ENCODE measurements around the gene MAPKAPK2. TPM values are rescaled to one million over a fixed set of nuclear protein-coding genes. Genes with fewer than 3 reads are reported as not detected.

The MAPKAPK2 gene
- total RNA-seq, 1 donor from 2014 or later = 87.9 TPM

DNA sequence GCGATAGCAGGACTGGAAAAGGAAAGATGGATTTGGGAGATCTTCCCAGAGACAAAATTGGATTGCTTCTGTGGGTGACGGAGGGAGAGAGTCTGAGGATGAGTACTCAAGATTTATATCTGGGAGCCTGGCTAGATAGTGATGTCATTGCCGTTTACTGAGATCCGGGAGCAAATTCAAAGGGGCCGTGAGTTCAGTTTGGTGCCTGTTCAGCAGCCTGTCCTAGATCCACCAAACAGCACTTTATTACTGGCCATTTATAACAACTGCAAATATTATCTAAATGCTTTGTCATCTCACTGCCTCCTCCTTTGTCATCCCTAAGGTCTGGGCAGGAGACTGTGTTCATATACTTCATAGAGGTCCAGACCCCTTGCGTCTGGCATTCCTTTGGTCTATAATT lies 29.2 kb downstream of the MAPKAPK2 start:
- Mint-ChIP-seq H3K9me3 (ENCODE audit: low read depth) (no peaks in the 10 kb centered on the region), H3K27ac (ENCODE audit: unreplicated experiment) (peak overlapping the region; percentile 67), H3K27me3 (ENCODE audit: low read depth) (no peaks in the 10 kb centered on the region), H3K4me1 (ENCODE audit: low read depth) (peaks cover 57% of the 10 kb centered on the region), H3K36me3 (ENCODE audit: low read depth) (no peaks in the 10 kb centered on the region), H3K4me3 (ENCODE audit: unreplicated experiment) (no peak overlapping the region)
- TF ChIP-seq, protein P1, sequence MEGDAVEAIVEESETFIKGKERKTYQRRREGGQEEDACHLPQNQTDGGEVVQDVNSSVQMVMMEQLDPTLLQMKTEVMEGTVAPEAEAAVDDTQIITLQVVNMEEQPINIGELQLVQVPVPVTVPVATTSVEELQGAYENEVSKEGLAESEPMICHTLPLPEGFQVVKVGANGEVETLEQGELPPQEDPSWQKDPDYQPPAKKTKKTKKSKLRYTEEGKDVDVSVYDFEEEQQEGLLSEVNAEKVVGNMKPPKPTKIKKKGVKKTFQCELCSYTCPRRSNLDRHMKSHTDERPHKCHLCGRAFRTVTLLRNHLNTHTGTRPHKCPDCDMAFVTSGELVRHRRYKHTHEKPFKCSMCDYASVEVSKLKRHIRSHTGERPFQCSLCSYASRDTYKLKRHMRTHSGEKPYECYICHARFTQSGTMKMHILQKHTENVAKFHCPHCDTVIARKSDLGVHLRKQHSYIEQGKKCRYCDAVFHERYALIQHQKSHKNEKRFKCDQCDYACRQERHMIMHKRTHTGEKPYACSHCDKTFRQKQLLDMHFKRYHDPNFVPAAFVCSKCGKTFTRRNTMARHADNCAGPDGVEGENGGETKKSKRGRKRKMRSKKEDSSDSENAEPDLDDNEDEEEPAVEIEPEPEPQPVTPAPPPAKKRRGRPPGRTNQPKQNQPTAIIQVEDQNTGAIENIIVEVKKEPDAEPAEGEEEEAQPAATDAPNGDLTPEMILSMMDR (IDR thresholded peaks at IDR 0.05) = no peak
- DNase-seq (ENCODE audit: low spot score) = no peak

DNA sequence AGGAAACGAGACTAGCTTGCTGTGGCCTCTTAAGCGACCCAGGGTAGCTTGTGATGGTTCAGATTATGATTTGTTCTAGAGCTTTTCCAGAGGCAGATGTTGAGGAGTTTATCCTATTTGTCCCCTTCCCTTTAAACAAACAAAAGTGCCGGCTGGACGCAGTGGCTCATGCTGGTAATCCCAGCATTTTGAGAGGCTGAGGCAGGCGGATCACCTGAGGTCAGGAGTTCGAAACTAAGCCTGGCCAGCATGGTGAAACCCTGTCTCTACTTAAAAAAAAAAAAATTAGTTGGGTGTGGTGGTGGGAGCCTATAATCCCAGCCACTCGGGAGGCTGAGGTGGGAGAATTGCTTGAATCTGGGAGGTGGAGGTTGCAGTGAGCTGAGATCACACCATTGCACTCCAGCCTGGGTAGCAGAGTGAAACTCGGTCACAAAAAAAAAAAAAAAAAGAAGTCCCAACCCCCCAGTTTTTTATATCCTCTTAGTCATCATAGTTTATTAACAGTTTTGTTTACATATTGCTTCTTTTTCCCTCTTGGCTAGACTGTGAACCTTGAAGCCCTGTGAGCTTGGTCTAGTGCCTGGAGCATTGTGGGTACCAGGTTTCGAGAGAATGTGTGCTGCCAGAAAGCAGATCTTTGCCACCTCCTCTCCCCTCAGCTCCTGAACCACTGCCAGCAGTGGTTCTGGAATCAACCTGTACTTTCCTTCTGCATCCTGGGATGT lies 29.8 kb downstream of the MAPKAPK2 start:
- Mint-ChIP-seq H3K27me3 (ENCODE audit: low read depth) (no peaks in the 10 kb centered on the region), H3K4me3 (ENCODE audit: unreplicated experiment) (peak overlapping the region; percentile 25), H3K36me3 (ENCODE audit: low read depth) (no peaks in the 10 kb centered on the region), H3K27ac (ENCODE audit: unreplicated experiment) (peak overlapping the region; percentile 82), H3K9me3 (ENCODE audit: low read depth) (no peaks in the 10 kb centered on the region), H3K4me1 (ENCODE audit: low read depth) (peaks cover 51% of the 10 kb centered on the region)
- TF ChIP-seq, protein P1 (IDR thresholded peaks at IDR 0.05) = no peak
- DNase-seq (ENCODE audit: low spot score) = no peak

DNA sequence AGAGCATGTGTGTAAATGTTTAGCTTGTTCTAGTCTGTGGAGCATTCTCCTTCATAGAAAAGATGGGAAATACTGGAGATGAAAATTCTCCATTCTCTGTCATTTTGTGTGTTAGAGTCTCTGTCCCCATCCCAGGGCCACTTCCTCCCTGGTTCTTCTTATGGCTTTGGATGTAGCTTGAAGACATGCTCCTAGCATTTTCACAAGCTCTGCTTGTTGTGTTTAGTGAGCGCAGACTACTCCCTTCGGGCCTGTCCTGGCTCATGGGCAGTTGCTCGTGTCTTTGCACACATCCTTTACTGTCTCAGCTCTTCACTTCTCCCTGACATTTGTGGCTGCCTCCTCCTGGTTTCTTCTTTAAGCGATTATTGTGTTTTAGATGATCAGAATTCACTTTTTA lies 30.4 kb downstream of the MAPKAPK2 start:
- DNase-seq (ENCODE audit: low spot score) = no peak

DNA sequence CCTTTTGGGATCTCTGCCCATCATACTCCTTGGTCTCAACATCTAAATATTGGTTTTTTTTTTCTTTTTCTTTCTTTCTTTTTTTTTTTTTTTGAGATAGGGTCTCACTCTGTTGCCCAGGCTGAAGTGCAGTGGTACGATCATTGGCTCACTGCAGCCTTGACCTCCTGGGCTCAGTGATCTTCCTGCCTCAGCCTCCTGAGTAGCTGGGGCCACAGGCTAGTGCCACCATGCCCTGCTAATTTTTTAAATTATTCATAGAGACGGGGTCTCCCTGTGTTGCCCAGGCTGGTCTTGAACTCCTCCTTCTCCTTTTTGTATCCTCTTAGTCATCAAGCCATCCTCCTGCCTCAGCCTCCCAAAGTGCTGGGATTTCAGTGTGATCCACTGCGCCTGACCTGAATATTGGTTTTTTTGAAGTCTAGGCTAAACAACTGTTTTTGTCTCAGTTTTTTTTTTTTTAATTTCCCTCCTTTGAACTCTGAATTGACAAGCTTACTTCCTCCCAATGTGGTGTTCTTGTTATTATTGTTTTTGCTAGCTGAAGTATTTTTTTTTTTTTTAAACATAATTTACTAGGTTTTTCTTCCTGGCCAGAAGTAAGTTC lies 30.9 kb downstream of the MAPKAPK2 start:
- Mint-ChIP-seq H3K27me3 (ENCODE audit: low read depth) (no peaks in the 10 kb centered on the region), H3K36me3 (ENCODE audit: low read depth) (no peaks in the 10 kb centered on the region), H3K4me3 (ENCODE audit: unreplicated experiment) (no peak overlapping the region), H3K27ac (ENCODE audit: unreplicated experiment) (no peak overlapping the region), H3K9me3 (ENCODE audit: low read depth) (no peaks in the 10 kb centered on the region), H3K4me1 (ENCODE audit: low read depth) (peaks cover 41% of the 10 kb centered on the region)
- DNase-seq (ENCODE audit: low spot score) = no peak
- TF ChIP-seq, protein P1 (IDR thresholded peaks at IDR 0.05) = no peak

More for the DNA sequence above, 30.4 kb downstream of the MAPKAPK2 start:
- TF ChIP-seq, protein P1 (IDR thresholded peaks at IDR 0.05) = no peak
- Mint-ChIP-seq H3K4me3 (ENCODE audit: unreplicated experiment) (no peak overlapping the region), H3K36me3 (ENCODE audit: low read depth) (no peaks in the 10 kb centered on the region), H3K9me3 (ENCODE audit: low read depth) (no peaks in the 10 kb centered on the region), H3K4me1 (ENCODE audit: low read depth) (peaks cover 45% of the 10 kb centered on the region), H3K27ac (ENCODE audit: unreplicated experiment) (peak overlapping the region; percentile 82), H3K27me3 (ENCODE audit: low read depth) (no peaks in the 10 kb centered on the region)

DNA sequence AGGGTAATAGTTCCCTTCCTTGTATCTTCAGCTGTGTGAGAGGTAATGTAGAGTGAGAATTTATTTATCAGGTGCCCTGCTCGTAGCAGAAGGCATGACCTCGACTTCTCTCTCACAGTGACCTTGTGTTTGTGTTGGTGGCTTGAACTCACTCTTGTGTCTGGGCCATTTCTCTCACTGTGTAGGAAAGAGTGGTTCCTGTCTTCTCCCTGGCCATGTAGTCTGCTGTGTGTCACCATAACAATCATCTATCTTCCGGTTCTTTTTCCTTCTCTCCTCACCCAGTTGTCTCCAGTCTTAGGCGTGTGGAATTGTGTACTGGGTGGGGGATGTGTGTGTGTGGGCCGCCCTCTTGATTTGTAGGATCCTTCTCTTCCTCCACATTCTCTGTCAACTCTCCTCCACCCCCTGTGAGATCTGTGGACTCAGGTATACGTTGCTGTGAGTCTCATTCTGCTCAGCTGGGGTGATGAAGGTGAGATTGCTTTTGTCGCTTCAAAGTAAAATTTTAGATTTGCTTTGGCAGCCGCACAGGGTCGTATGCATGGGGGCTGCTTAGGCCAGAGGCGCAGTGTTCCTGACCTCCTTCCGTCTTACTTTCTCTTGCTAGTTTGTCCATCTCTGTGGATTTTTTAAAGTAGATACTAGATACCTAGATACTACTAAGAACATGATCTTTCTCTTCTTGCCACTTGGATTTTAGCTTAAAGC lies 31.6 kb downstream of the MAPKAPK2 start:
- no peak overlapping the region for H3K27ac Mint-ChIP-seq (ENCODE audit: unreplicated experiment)
- no peaks in the 10 kb centered on the region for H3K27me3 Mint-ChIP-seq (ENCODE audit: low read depth)
- DNase-seq (ENCODE audit: low spot score) = no peak
- no peaks in the 10 kb centered on the region for H3K9me3 Mint-ChIP-seq (ENCODE audit: low read depth)
- H3K4me3 Mint-ChIP-seq (ENCODE audit: unreplicated experiment) = no peak overlapping the region
- TF ChIP-seq, protein P1 (IDR thresholded peaks at IDR 0.05) = no peak
- peaks cover 43% of the 10 kb centered on the region for H3K4me1 Mint-ChIP-seq (ENCODE audit: low read depth)
- no peaks in the 10 kb centered on the region for H3K36me3 Mint-ChIP-seq (ENCODE audit: low read depth)

Data from chondrocyte (in vitro differentiated cells).